HepG2 (cell line): ENCODE data around the gene PRR36. TPM values are rescaled to one million over a fixed set of nuclear protein-coding genes. Genes with fewer than 3 reads are reported as not detected.

Experiments
- CBFB ChIP-seq: sonication (generic); formaldehyde crosslinking; IDR thresholded peaks from 2 replicates; pipeline ENCODE4 v1.4.0; 2020; ENCODE audit warnings: missing genetic modification reagents
- CHD2 ChIP-seq: IDR thresholded peaks from 2 replicates; pipeline ENCODE4 v1.6.1; 2011; ENCODE audit warnings: low read depth, low read length, improper control_type of control experiment
- DRAP1 ChIP-seq: IDR thresholded peaks from 2 replicates; pipeline ENCODE4 v1.6.1; 2016; ENCODE audit warnings: missing genetic modification reagents, missing compliant biosample characterization
- FUBP1 ChIP-seq: sonication (generic); formaldehyde crosslinking; IDR thresholded peaks from 2 replicates; pipeline ENCODE4 v1.5.1; 2020; ENCODE audit warnings: missing genetic modification reagents, mild to moderate bottlenecking, borderline replicate concordance
- GLI4 ChIP-seq: sonication (generic); formaldehyde crosslinking; IDR thresholded peaks from 2 replicates; pipeline ENCODE4 v1.5.1; 2020; ENCODE audit warnings: missing genetic modification reagents, mild to moderate bottlenecking, moderate library complexity, borderline replicate concordance
- GTF3A ChIP-seq: sonication (generic); formaldehyde crosslinking; conservative IDR thresholded peaks from 2 replicates; pipeline ENCODE4 v1.4.0; 2020; ENCODE audit warnings: mild to moderate bottlenecking, missing genetic modification reagents
- HOXA9 ChIP-seq: sonication (generic); formaldehyde crosslinking; IDR thresholded peaks from 2 replicates; pipeline ENCODE4 v1.8.1; 2022; ENCODE audit warnings: missing genetic modification reagents, mild to moderate bottlenecking, moderate library complexity, borderline replicate concordance
- JUN ChIP-seq: sonication (generic); formaldehyde crosslinking; IDR thresholded peaks from 2 replicates; pipeline ENCODE4 v1.4.0; 2020; ENCODE audit warnings: mild to moderate bottlenecking, missing genetic modification reagents
- KAT8 ChIP-seq: IDR thresholded peaks from 2 replicates; pipeline ENCODE4 v1.6.1; 2016; ENCODE audit warnings: missing genetic modification reagents, missing compliant biosample characterization
- NFE2 ChIP-seq: sonication (generic); formaldehyde crosslinking; IDR thresholded peaks from 2 replicates; pipeline ENCODE4 v1.4.0; 2020; ENCODE audit warnings: missing genetic modification reagents
- RXRB ChIP-seq: IDR thresholded peaks from 2 replicates; pipeline ENCODE4 v1.6.1; 2016; ENCODE audit warnings: borderline replicate concordance, missing genetic modification reagents, missing compliant biosample characterization
- SKI ChIP-seq: fragments of 450-650 bp; IDR thresholded peaks from one replicate; pipeline ENCODE4 v1.6.1; 2018; ENCODE audit warnings: mild to moderate bottlenecking; ENCODE audit not compliant: partially characterized antibody
- SMAD1 ChIP-seq: sonication (generic); formaldehyde crosslinking; IDR thresholded peaks from 2 replicates; pipeline ENCODE4 v1.4.0; 2020; ENCODE audit warnings: missing genetic modification reagents, low read depth, mild to moderate bottlenecking, borderline replicate concordance
- SRSF4 ChIP-seq: fragments of 200-400 bp; formaldehyde crosslinking; IDR thresholded peaks from one replicate; pipeline ENCODE4 v1.6.1; 2018; ENCODE audit warnings: mild to moderate bottlenecking, low read depth, low read length, moderate library complexity; ENCODE audit not compliant: poor library complexity, severe bottlenecking
- ZBTB1 ChIP-seq: sonication (generic); formaldehyde crosslinking; IDR thresholded peaks from 2 replicates; pipeline ENCODE4 v1.4.0; 2020; ENCODE audit warnings: missing genetic modification reagents, borderline replicate concordance
- ZNF260 ChIP-seq: sonication (generic); formaldehyde crosslinking; IDR thresholded peaks from 2 replicates; pipeline ENCODE4 v1.4.0; 2020; ENCODE audit warnings: missing genetic modification reagents, low read depth, mild to moderate bottlenecking, borderline replicate concordance
- ZNF326 ChIP-seq: sonication (generic); formaldehyde crosslinking; IDR thresholded peaks from 2 replicates; pipeline ENCODE4 v1.4.0; 2020; ENCODE audit warnings: missing genetic modification reagents, borderline replicate concordance
- ZNF414 ChIP-seq: sonication (generic); formaldehyde crosslinking; IDR thresholded peaks from 2 replicates; pipeline ENCODE4 v1.5.0; 2020; ENCODE audit warnings: missing genetic modification reagents
- ZNF609 ChIP-seq: sonication (generic); formaldehyde crosslinking; IDR thresholded peaks from 2 replicates; pipeline ENCODE4 v1.4.0; 2020; ENCODE audit warnings: mild to moderate bottlenecking, missing genetic modification reagents, borderline replicate concordance
- ZNF660 ChIP-seq: sonication (generic); formaldehyde crosslinking; IDR thresholded peaks from 2 replicates; pipeline ENCODE4 v1.5.1; 2020; ENCODE audit warnings: mild to moderate bottlenecking, low read depth, missing genetic modification reagents, borderline replicate concordance
- ZNF776 ChIP-seq: sonication (generic); formaldehyde crosslinking; IDR thresholded peaks from 2 replicates; pipeline ENCODE4 v1.4.0; 2020; ENCODE audit warnings: mild to moderate bottlenecking, missing genetic modification reagents
- polyA plus RNA-seq, 8 experiments: library from polyadenylated mRNA; depleted of rRNA in 3 of 8; stranded (reverse) in 7 of 8; unstranded in 1 of 8; fragments of >200 nt; fragmentation: Illumina TruSeq in 4 of 8; extraction: Trizol in 4 of 8; gene quantifications; 2 replicates each; pipeline versions ENCODE4 v1.2.1 to v1.2.3, GENCODE V29; 2011 to 2016; ENCODE audit warnings: low read depth in 4 of 8, missing spikeins in 1 of 8, mixed read lengths in 1 of 8; ENCODE audit not compliant: insufficient read depth in 1 of 8
- total RNA-seq, 5 experiments: library from RNA; depleted of rRNA; stranded (reverse); fragments of >200 nt; fragmentation: Illumina TruSeq; extraction: Trizol; gene quantifications; 2 replicates each; pipeline ENCODE4 v1.2.3, GENCODE V29; 2016; ENCODE audit warnings: low read depth in 1 of 5

The PRR36 gene
- total and polyA plus RNA-seq, 2 of the 13 experiments (the other 11 are each of a cell fraction or from before 2014, with no cell fraction given) = 0.07 to 0.17 TPM

GRCh38 chr19:7918615-7919421, 44.6 kb upstream of the PRR36 start (continued):
- TF ChIP-seq ZNF414 (CRISPR knock-in tag) = 0 out of 2 replicates have a peak, but pooled peaks have one; percentile 12
- no peak for TF ChIP-seq JUN (CRISPR knock-in tag)
- no peak for TF ChIP-seq NFE2
- TF ChIP-seq HOXA9 = no peak
- TF ChIP-seq ZNF660 (CRISPR knock-in tag) = no peak
- no peak for TF ChIP-seq ZNF776
- no peak for TF ChIP-seq SRSF4
- peak; percentile 93 for TF ChIP-seq DRAP1 (CRISPR knock-in tag)
- TF ChIP-seq RXRB (CRISPR knock-in tag) = peak; percentile 63
- no peak for TF ChIP-seq ZNF326 (CRISPR knock-in tag)
- TF ChIP-seq GLI4 (CRISPR knock-in tag) = no peak
- peak; percentile 76; the same call in 1 of the 2 replicates for TF ChIP-seq ZNF609
- no peak for TF ChIP-seq CHD2
- no peak for TF ChIP-seq GTF3A (CRISPR knock-in tag)
- no peak for TF ChIP-seq KAT8
- TF ChIP-seq CBFB = no peak
- TF ChIP-seq SKI = no peak
- no peak for TF ChIP-seq FUBP1 (CRISPR knock-in tag)
- TF ChIP-seq SMAD1 (CRISPR knock-in tag) = no peak
- no peak for TF ChIP-seq ZBTB1 (CRISPR knock-in tag)
- no peak for TF ChIP-seq ZNF260 (CRISPR knock-in tag)
